Epithelial cell of esophagus (primary cell): ENCODE results near the gene EDEM1.
"Not testable (repeated sequence)": the region's sequence is repeated elsewhere in the genome, so short reads cannot be mapped to it uniquely, and the experiment has no call there.

Source experiments
- DNase-seq: peaks from one replicate; pipeline ENCODE4 v3.0.0; 2010; ENCODE audit warnings: low read depth
- H3K4me3 ChIP-seq: 2 replicates; pipeline ENCODE4 v1.5.1; 2011; ENCODE audit warnings: mild to moderate bottlenecking, low read length, control low read depth
- TF ChIP-seq, protein P1 (sequence below): IDR thresholded peaks from 2 replicates; pipeline ENCODE4 v1.5.1; 2011; ENCODE audit warnings: low read depth, mild to moderate bottlenecking, low read length, control low read depth, inconsistent platforms; ENCODE audit not compliant: insufficient read depth; ENCODE audit errors: missing control alignments

Gene EDEM1

GRCh38 chr3:5172018-5172417, 15.5 kb upstream of the EDEM1 start:
- DNase-seq: no peak
- TF ChIP-seq, protein P1, sequence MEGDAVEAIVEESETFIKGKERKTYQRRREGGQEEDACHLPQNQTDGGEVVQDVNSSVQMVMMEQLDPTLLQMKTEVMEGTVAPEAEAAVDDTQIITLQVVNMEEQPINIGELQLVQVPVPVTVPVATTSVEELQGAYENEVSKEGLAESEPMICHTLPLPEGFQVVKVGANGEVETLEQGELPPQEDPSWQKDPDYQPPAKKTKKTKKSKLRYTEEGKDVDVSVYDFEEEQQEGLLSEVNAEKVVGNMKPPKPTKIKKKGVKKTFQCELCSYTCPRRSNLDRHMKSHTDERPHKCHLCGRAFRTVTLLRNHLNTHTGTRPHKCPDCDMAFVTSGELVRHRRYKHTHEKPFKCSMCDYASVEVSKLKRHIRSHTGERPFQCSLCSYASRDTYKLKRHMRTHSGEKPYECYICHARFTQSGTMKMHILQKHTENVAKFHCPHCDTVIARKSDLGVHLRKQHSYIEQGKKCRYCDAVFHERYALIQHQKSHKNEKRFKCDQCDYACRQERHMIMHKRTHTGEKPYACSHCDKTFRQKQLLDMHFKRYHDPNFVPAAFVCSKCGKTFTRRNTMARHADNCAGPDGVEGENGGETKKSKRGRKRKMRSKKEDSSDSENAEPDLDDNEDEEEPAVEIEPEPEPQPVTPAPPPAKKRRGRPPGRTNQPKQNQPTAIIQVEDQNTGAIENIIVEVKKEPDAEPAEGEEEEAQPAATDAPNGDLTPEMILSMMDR: no peak
- no peak overlapping the region for H3K4me3 ChIP-seq

- not testable (repeated sequence) for H3K4me3 ChIP-seq, DNase-seq
Observed at GRCh38 chr3:5179036-5179435, 8.5 kb upstream of the EDEM1 start.

DNA sequence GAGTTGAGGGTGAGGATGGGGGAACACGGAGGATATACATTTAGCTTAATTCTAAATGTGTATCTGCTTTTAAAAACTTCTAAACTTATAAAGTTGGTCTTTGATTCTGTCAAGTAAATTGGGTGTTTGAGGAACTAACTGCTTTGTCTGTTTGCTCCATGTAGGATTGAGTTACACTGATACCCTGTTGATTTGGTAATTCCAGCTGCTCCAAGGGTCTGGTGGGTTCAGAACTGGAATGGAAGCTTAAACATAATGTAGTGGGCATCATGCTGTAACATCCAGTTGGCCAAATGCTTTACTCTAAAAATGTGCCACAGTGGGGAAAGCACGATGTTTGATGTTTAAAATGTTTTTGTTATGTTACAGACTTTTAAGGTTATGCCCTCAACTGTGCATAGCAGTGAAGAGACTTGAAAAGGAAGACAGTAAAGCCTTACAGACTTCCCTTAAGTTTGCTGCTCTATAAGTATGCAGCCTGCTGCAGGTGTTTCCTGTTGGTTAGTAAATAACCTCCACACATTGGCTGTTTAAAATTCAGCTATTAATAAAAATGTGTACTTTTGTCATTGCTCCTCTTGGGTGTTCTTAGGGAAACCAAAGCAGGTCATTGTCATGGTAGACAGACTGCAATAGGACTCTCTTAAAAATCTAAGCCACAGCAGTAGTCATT, 5.9 kb upstream of the EDEM1 start:
- no peak for DNase-seq
- TF ChIP-seq, protein P1: no peak
- H3K4me3 ChIP-seq: no peak overlapping the region

DNA sequence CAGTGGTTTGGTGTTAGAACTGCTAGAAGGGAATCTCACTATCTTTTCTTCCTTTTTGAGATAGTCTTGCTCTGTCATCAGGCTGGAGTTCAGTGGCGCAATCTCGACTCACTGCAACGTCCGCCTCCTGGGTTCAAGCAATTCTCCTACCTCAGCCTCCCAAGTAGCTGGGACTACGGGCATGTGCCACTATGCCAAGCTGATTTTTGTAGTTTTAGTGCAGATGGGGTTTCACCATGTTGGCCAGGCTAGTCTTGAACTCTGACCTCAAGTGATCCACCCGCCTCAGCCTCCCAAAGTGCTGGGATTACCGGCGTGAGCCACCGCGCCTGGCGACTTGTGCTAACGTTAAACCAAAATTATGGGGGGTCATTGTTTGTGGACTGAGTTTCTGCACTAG, 3.8 kb upstream of the EDEM1 start:
- not testable (repeated sequence) for DNase-seq, H3K4me3 ChIP-seq

DNA sequence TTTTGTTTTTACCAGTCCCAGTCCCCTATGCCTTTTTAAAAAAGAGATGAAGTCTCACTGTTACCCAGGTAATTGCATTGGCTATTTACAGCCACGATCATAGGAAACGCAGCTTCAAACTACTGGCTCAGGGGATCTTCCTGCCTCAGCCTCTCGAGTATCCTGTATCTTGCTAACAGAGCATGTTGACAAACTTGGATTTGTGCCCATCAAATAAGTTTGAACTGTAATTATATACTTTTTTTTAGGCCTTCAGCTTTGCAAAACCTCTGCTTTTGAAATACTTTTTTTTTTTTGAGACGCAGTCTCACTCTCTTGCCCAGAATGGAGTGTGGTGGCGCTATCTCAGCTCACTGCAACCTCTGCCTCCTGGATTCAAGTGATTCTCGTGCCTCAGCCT, 3.0 kb upstream of the EDEM1 start:
- TF ChIP-seq, protein P1: no peak

GRCh38 chr3:5185093-5185673, 2.3 kb upstream of the EDEM1 start:
- H3K4me3 ChIP-seq: no peak overlapping the region
- TF ChIP-seq, protein P1: no peak
- no peak for DNase-seq

More for the DNA sequence above, 3.0 kb upstream of the EDEM1 start:
- no peak overlapping the region for H3K4me3 ChIP-seq
- no peak for DNase-seq

GRCh38 chr3:5186089-5186857, 1.2 kb upstream of the EDEM1 start:
- TF ChIP-seq, protein P1: no peak
- H3K4me3 ChIP-seq: no peak overlapping the region
- no peak for DNase-seq

- TF ChIP-seq, protein P1: no peak
- DNase-seq: peak; percentile 50
- peak overlapping the region; percentile 64 for H3K4me3 ChIP-seq
Observed at GRCh38 chr3:5186858-5187155, 700 bp upstream of the EDEM1 start.
